Measurements from ENCODE around the gene ZBP1.

ZBP1 gene

GRCh38 chr20:57568088-57568896 is 51.9 kb downstream of the ZBP1 start:
- DNase-seq = no peak

- no peak for DNase-seq
Measured at GRCh38 chr20:57567471-57568079, 52.7 kb downstream of the ZBP1 start.

DNA sequence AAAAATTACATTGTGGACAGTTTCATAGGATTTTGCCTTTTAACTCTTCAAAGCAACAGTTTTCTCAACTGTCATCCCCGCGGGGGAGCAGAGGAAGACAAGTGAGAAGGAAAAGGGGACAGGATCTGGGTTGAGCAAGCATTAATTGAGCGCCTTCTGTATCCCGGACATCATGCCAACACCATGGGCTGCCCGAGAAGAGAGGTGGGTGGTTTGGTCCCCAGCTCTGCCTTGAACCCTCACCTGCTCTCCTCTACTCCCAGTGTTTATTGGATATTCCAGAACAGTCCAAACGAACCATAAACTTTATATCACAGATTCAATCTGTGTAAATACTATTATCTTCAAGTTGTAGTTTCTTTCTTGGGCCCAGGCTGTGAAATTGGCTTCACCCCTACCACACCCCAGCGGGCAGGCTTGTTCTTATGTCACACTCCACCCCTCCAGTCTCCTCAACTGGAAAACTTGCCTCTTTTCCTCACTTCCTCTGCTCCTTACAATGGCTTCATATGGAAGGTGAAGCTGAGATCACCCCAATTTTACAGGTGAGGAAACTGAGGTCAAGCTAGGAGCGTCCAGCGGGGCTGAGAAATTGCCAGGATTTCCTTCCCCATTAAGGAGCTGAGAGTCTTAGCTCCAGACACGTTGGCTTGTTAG is 53.3 kb downstream of the ZBP1 start:
- DNase-seq = no peak

GRCh38 chr20:57566399-57566798 is 53.8 kb downstream of the ZBP1 start:
- DNase-seq = no peak

GRCh38 chr20:57564951-57565642 is 55.1 kb downstream of the ZBP1 start:
- DNase-seq = no peak

- no peak for DNase-seq
Measured at GRCh38 chr20:57564180-57564802, 55.9 kb downstream of the ZBP1 start.

DNA sequence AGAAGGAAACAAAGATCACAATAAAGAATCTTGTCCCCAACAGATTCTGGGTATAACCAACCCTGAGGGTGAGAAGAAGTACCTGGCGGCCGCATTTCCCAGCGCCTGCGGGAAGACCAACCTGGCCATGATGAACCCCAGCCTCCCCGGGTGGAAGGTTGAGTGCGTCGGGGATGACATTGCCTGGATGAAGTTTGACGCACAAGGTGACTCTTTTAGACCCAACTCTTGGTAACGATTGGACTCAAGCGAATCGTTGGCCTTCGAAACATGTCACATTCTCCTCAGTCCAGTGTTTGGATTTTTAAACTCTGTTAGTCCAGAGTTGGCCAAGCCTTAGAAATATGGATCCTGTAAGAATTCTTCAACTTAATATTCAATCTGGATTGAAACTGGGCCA is 56.7 kb downstream of the ZBP1 start:
- no peak for DNase-seq

GRCh38 chr20:57562541-57563465 is 57.4 kb downstream of the ZBP1 start:
- no peak for DNase-seq

DNA sequence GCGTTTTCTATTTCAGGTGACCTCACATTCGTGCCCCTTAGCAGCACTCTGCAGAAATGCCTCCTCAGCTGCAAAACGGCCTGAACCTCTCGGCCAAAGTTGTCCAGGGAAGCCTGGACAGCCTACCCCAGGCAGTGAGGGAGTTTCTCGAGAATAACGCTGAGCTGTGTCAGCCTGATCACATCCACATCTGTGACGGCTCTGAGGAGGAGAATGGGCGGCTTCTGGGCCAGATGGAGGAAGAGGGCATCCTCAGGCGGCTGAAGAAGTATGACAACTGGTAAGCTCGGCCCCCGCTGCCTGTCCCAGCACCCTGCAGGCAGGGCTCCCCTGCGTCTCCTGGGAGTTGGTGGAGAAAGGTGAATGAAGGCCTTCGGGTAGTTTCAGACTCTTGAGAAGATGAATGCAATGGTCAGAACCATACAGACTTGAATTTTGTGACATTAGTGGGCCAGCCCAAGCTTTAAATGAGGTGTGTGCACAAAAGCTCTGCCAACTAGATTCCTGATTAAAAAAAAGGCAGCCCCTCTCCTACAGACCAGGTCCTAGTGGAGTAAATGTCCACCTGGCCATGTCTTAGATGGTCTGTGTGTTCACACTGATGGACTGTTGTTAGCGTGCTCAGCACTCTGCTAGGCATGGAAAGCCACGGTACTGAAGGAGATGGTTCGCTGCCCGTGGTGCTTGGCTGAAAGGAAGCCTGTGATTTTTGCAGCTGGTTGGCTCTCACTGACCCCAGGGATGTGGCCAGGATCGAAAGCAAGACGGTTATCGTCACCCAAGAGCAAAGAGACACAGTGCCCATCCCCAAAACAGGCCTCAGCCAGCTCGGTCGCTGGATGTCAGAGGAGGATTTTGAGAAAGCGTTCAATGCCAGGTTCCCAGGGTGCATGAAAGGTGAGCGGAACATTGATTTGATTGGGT is 58.6 kb downstream of the ZBP1 start:
- no peak for DNase-seq

- DNase-seq = no peak
Measured at GRCh38 chr20:57560554-57561355, 59.5 kb downstream of the ZBP1 start, which contains the start of gene PCK1. PCK1 (plus strand) TSS chr20:57561110; CDS start chr20:57561412, 302 bp downstream.

DNA sequence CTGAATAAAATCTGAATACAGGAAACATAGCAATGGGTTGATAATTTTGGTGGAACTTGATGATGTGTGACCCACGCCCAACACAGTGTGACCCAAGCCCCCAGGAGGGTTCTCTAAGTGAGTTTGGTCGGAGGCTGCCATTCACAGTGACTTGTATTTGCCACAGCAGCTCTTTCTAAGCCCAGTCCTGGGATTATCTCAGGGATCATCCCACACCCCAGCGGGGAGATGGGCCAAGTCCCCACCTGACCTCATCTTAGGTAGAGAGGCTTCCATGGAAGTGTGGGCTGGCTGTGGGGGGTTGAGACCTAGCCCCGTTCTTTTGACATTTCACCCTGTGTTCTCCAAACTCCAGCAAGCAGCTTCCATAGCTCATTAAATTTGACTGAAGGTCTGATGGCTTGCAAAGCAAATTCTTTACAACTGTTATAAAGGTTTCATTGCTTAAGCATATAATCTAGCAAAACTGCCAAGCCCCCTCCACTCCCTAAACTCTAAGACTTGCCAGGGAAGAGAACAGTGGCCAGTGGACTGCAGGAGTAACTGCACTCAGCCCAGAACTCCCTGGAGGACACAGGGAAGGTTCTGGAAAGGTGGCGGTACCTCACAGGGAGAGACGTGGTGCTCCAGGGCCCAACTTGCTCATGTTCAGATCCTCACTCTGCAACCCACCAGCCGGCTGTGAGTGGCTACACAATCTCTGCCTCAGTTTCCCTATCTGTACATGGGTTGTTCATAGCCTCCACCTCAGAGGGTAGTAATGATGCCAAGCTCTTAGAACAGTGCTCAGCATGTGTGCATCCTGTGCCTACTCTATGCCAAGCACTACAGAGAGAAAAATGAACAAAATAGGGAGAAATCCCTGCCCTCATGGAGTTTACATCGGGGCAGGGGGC is 60.3 kb downstream of the ZBP1 start:
- DNase-seq = no peak

DNA sequence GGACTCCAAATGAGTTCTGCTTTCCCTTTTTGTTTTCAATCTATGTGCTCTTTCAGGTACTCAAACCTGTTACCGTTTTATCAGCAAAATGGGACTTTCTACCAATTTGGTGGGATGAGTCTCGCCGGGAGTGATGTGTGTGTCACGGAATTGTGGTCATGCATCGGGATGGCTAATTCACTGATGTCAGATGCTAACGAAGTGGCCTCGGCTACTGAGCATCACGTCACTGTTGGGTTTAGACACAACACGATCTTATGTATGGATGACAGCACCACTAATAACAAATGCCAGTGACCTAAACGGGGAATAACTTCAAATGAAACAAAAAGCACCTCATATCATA is 61.0 kb downstream of the ZBP1 start:
- no peak for DNase-seq

DNA sequence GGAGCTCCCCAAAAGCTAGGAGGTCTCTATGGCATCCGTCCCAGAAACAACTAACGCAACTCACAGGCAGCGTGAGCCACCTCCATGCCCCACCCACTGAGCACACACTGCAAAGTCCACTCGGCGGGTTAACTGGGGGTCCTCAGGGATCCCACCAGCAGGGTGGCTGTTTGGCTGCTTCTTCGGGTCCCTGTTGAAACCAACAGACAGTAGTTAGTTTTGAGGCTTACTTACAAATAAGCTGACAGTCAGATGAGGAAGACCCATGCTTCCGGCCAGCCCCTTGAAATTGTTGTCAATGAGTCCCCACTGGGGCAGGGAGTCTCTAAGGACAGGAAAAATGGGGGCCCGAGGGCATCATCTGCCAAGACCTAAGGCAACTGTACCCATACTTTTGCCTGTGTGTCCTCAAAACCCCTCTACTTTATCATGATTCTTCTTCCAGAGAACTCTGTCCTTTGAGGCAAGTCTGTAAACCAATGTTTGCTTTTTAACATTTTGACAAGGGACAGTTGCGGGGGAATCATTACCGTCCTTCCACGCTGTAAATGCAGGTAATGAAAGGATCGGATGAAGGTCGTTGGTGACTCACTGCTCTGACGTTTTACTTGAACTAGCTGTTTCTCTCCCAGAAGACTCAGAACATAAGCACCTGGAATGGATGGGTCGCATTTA is 61.5 kb downstream of the ZBP1 start:
- no peak for DNase-seq

- no peak for DNase-seq
Measured at GRCh38 chr20:57557926-57558613, 62.2 kb downstream of the ZBP1 start.

DNA sequence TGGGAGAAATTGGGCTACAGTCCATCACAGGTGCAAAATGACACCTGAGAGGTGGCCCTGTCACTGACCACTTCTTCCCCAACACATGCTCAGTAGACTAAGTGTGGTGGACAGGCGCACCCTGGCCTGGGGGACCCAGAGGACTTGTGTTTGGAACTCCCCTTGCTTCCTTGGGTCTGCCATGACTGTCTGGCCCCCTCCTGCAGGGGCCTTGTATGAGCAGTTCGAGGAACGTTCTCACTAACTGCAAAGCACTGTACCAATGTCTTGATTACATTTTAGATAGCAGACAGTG is 63.3 kb downstream of the ZBP1 start:
- DNase-seq = no peak

GRCh38 chr20:57555457-57556184 is 64.6 kb downstream of the ZBP1 start:
- DNase-seq = no peak
